Inferior parietal cortex (tissue), 1 donor: ENCODE measurements around the gene IQGAP2.

Source experiments
- DNase-seq: peaks from one replicate; pipeline ENCODE4 v3.0.0-alpha.2; 2016; ENCODE audit errors: extremely low spot score

IQGAP2 gene

GRCh38 chr5:76385540-76385939, 17.5 kb upstream of the IQGAP2 start:
- no peak for DNase-seq

DNA sequence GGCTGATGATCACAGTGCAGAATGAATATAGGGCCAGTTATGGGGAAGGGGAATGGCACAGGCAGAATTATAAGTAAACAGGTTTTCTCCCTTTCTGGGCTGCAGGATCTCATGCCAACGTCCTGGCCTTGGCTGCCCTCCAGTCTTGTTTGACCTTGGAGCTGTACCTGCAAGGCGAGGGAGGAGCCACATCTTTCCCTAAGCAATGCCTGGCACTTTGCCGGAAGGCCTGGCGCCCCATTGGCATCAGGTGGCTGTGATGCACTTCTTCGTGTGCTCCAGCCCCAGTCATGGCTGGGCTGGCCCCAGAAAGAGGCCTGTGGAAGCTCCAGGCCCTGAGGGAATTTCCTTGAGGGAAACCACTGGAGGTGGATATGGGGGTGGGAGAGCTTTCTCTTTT, 16.7 kb upstream of the IQGAP2 start:
- DNase-seq: no peak

GRCh38 chr5:76388236-76388635, 14.8 kb upstream of the IQGAP2 start:
- DNase-seq: no peak

DNA sequence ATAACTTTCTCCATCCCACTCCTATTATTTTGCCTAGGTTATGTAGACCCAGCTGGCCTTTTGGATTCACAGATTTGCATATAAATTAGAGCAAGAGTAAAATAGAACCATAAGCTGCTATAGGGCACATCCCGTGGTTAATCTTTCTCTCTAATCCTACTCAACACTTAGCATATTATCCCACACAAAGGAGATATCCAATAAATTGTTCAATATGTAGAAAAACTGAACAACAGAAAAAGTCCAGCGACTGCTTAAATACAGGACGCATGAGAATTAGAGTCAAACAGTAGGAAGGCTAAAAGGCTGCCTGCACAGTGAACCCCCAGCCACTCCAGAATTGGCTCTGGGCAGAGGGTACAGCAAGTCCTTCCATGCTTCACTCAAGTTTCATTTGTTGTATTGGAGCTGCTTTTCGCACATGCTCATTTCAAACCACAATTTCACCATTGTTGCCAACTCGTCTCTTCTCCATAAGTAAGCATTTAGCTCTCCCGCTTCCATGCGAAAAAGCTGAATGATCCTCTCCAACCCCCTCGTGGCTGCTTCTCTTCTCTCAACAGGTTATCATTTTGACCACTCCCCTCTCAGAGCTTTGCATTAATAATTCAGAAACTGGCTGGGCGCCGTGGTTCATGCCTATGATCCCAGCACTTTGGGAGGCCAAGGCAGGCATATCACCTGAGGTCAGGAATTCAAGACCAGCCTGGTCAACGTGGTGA, 14.1 kb upstream of the IQGAP2 start:
- no peak for DNase-seq

GRCh38 chr5:76389513-76390154, 13.5 kb upstream of the IQGAP2 start:
- no peak for DNase-seq

DNA sequence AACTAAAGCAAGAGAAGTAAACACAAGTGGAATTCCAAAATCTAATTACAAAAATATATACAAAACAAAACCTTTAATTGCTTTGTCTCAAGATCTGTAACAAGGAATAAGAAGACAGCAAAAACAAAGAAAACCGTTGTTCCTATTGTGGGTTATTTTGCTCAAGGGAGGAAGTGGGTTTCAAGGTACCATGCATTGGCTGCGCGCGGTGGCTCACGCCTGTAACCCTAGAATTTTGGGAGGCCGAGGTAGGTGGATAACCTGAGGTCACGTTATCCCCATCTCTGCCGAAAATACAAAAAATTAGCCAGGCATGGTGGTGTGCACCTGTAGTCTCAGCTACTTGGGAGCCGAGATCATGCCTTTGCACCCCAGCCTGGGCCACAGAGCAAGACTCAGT, 12.1 kb upstream of the IQGAP2 start:
- DNase-seq: no peak

GRCh38 chr5:76393035-76393680, 9.9 kb upstream of the IQGAP2 start:
- no peak for DNase-seq

GRCh38 chr5:76397200-76397599, 5.9 kb upstream of the IQGAP2 start:
- no peak for DNase-seq

- DNase-seq: no peak
These were observed 3.8 kb upstream of the IQGAP2 start for GRCh38 chr5:76399268-76399667.

DNA sequence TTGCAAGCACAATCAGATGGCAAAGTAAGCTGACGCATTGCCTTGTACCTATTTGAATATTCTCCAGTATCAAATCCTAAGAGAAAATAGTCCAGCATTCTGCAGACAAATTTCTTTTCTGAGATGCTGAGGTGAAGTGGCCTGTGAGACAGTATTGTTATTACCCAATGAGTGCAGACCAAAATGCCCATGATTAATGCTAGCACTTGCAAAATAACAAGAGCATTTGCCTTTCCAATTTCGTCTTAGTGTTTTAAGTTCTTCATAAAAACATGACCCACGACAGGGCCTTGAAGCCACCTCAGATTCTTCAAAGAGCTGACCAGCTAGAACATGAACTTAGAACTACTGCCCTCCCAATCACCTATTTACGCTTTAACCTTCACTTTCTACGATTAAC, 2.6 kb upstream of the IQGAP2 start:
- no peak for DNase-seq

DNA sequence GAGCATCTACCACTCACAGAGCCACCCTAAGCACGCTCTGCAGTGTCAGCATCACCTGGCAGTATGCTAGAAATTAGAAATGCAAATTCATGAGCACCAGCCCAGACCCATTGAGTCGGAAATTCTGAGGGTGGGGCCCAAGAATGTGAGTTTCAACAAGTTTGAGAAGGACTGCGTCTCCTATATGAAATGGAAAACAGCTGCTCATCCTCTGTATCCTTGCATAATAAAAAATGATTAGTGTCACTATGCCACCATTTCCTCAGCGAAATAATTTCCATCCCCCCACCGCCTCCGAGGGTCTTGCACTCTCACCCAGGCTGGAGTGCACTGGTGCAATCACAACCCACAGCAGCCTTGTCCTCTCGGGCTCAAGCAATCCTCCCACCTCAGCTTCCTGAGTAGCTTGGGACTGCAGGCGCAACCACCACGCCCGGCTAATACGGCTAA, 1.3 kb upstream of the IQGAP2 start:
- no peak for DNase-seq

DNA sequence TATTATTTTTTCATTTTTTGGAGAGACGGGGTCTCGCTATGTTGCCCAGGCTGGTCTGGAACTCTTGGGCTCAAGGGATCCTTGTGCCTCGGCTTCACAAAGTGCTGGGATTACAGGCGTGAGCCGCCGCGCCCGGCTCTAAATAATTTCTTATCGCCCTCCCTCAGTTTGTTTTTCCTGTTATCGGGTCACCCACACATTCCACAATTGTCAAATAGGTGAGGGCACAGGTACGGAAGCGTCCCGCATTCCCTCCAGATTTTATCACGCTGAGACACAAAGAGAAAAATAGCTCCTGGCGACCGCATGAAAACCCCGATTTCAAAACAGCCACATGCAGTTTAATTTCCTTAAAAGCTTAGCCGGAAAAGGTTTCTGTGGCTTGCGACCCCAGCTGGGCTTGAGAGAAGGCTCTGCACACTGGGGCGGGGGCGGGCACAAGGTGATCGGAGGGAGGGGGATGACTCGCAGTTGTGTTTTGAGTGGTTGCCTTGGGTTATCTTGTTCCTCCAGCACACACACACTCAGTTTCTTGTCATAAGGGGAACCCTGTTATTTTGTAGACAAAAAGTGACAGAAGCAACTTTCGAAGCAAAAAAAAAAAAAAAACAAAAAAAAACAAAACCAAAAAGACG, 717 bp upstream of the IQGAP2 start:
- DNase-seq: no peak

DNA sequence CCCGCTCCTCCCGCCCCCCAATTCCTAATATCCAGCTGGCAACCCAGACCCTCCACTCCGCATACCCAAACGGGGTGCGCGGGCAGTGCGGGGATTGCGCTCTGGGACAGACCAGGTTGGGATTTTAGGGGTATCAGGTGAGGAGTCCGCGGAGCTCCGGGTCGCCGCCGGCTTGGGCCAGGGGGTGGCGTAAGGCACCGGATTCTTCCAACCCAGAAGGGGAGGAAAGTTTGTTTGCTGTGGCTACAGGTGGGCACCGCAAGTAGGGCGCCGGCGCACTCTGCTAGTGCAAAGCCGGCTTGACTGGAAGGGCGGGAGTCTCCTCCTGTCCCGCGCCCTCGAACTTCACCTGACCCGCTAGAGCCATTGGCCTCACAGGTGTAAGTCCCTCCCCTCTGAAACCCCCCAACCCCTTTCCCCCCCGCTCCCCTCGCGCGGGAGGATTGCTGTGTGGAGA, 709 bp downstream of the IQGAP2 start:
- DNase-seq: no peak

- DNase-seq: no peak
These were observed 1.4 kb downstream of the IQGAP2 start for GRCh38 chr5:76404223-76405211.

DNA sequence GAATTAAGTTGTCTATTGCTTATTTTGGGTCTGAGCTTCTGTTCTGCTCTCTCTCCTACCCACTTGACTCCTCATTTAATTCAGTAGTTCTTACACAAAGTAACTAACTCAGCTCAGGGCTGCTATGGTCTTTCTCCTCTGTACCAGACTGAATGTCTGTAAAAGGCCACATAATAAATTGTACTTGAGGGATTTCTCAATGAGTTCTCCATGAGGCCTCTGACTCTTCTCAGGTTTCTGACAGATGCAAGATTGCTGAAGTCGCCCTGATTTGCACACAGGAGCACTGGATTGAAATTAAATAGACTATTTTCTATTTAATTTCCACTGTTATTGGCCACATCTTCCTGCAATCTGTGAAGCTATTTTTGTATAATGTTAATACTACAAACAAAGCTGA, 2.9 kb downstream of the IQGAP2 start:
- DNase-seq: no peak

GRCh38 chr5:76406673-76407072, 3.6 kb downstream of the IQGAP2 start:
- DNase-seq: no peak

DNA sequence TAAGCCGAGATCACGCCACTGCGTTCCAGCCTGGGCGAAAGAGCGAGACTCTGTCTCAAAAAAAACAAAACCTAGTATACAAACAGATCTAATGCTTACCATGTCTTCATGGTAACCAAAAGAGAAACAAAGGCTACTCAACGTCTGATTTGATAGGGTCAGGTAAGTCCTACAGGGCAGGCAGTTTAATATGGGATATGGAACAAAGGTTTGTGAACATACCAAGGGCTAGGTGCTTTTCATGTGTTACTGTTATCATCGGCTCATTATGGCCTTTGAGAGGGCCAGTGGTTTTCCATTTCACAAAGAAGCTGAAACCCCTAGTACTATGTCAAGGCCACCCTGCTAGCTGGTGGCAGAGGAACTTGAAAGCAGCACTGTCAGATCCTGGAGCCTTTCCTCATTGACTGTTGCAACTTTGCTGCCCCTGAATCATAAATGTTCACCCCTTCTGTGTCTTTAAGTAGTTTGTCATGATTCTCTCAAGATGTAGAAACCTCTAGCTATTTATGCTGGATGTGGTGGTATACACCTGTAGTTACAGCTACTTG, 5.1 kb downstream of the IQGAP2 start:
- DNase-seq: no peak

- no peak for DNase-seq
These were observed 9.4 kb downstream of the IQGAP2 start for GRCh38 chr5:76412511-76412910.

DNA sequence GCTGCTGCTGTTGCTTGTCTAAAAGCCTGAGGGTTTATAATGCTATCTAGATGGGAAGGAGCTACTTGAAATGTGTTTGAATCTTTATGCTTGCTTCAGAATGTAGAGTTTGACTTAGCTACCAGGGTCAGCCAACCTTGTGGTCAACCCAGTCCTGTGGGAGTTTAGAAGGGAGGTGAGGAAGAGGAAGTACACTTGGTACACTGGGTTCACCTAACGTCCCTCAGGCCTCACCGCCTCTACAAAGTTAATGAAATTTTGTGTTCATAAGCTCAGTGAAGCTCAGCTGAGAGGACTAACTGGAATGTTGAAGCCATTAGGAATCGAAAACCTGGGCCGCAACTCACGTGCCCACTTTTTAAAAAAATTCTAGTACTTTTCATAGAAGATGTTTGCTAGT, 10.7 kb downstream of the IQGAP2 start:
- DNase-seq: no peak

- no peak for DNase-seq
These were observed 11.7 kb downstream of the IQGAP2 start for GRCh38 chr5:76414788-76415187.

DNA sequence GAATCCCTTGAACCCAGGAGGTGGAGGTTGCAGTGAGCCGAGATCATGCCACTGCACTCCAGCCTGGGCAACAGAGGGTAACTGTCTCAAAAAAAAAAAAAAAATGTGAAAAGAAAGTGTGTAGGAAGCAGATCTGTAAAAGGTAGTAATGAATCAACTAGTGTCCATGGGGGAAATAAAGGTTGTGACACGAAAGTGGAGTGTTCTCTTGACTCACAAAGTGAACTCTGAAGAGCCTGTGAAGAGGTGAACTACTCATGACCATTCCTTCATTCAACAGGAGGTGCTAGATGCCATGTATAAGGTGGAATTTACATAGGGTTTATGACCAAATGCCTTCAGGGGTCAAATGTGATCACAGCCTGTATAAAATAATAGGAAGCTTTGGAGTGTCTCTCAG, 12.8 kb downstream of the IQGAP2 start:
- no peak for DNase-seq
